Liver (tissue), 9 donors: ENCODE data around the gene LPAR1. TPM values are rescaled to one million over a fixed set of nuclear protein-coding genes. Genes with fewer than 3 reads are reported as not detected.

ENCODE experiments used
- DNase-seq: peaks from one replicate; pipeline ENCODE4 v3.0.0-alpha.2; 2017; ENCODE audit warnings: low spot score
- H3K27ac ChIP-seq, 2 donors: one replicate each; pipeline ENCODE4 v1.7.0; 2013; ENCODE audit warnings: inconsistent platforms in 2 of 2, low read length in 2 of 2, control low read depth in 1 of 2, low read depth in 1 of 2, mild to moderate bottlenecking in 1 of 2
- H3K27me3 ChIP-seq, 4 donors: one replicate each; pipeline versions ENCODE4 v1.6.1 to v1.7.0; 2013; ENCODE audit warnings: low read length in 3 of 4, inconsistent platforms in 1 of 4, mild to moderate bottlenecking in 1 of 4, moderate library complexity in 1 of 4; ENCODE audit not compliant: control insufficient read depth in 4 of 4, insufficient read depth in 4 of 4
- H3K36me3 ChIP-seq, 4 donors: one replicate each; pipeline versions ENCODE4 v1.6.1 to v1.7.0; 2013; ENCODE audit warnings: low read length in 3 of 4, mild to moderate bottlenecking in 3 of 4, low read depth in 1 of 4, moderate library complexity in 1 of 4; ENCODE audit not compliant: control insufficient read depth in 4 of 4, insufficient read depth in 3 of 4
- H3K4me1 ChIP-seq, 4 donors: one replicate each; pipeline versions ENCODE4 v1.6.1 to v1.7.0; 2013; ENCODE audit warnings: low read length in 3 of 4, mild to moderate bottlenecking in 3 of 4, moderate library complexity in 1 of 4; ENCODE audit not compliant: control insufficient read depth in 4 of 4, insufficient read depth in 4 of 4
- H3K4me3 ChIP-seq, 3 donors: one replicate each; pipeline versions ENCODE4 v1.6.1 to v1.7.0; 2013; ENCODE audit warnings: low read length in 3 of 3, control low read depth in 1 of 3, low read depth in 1 of 3, mild to moderate bottlenecking in 1 of 3
- H3K9ac ChIP-seq, 2 donors: one replicate each; pipeline ENCODE4 v1.7.0; 2013; ENCODE audit warnings: low read length in 2 of 2, mild to moderate bottlenecking in 2 of 2, moderate library complexity in 2 of 2, control low read depth in 1 of 2, low read depth in 1 of 2
- H3K9me3 ChIP-seq, 4 donors: one replicate each; pipeline versions ENCODE4 v1.6.1 to v1.7.0; 2013; ENCODE audit warnings: low read length in 3 of 4; ENCODE audit not compliant: control insufficient read depth in 4 of 4
- ATF3 ChIP-seq: IDR thresholded peaks from 2 replicates; pipeline ENCODE4 v1.6.1; 2016; ENCODE audit warnings: antibody characterized with exemption
- EGR1 ChIP-seq, 2 donors: IDR thresholded peaks; 2 replicates each; pipeline ENCODE4 v1.6.1; 2016 to 2018; ENCODE audit warnings: antibody characterized with exemption in 2 of 2, low read depth in 2 of 2
- FOXA1 ChIP-seq: IDR thresholded peaks from 2 replicates; pipeline ENCODE4 v1.6.1; 2016; ENCODE audit warnings: antibody characterized with exemption
- FOXA2 ChIP-seq: IDR thresholded peaks from 2 replicates; pipeline ENCODE4 v1.6.1; 2016; ENCODE audit warnings: antibody characterized with exemption
- GABPA ChIP-seq, 2 donors: IDR thresholded peaks in 1 of 2; conservative IDR thresholded peaks in 1 of 2; 2 replicates each; pipeline ENCODE4 v1.6.1; 2016; ENCODE audit warnings: antibody characterized with exemption in 2 of 2, mild to moderate bottlenecking in 1 of 2, moderate library complexity in 1 of 2
- HNF4A ChIP-seq, 2 donors: conservative IDR thresholded peaks; 2 replicates each; pipeline ENCODE4 v1.6.1; 2016; ENCODE audit warnings: antibody characterized with exemption in 2 of 2, mild to moderate bottlenecking in 2 of 2
- HNF4G ChIP-seq: IDR thresholded peaks from 2 replicates; pipeline ENCODE4 v1.6.1; 2016; ENCODE audit warnings: antibody characterized with exemption
- JUND ChIP-seq, 2 donors: IDR thresholded peaks; 2 replicates each; pipeline ENCODE4 v1.6.1; 2016; ENCODE audit warnings: antibody characterized with exemption in 2 of 2
- NR2F2 ChIP-seq: IDR thresholded peaks from 2 replicates; pipeline ENCODE4 v1.6.1; 2016; ENCODE audit warnings: antibody characterized with exemption
- RAD21 ChIP-seq, 2 donors: IDR thresholded peaks; 2 replicates each; pipeline ENCODE4 v1.6.1; 2016; ENCODE audit warnings: antibody characterized with exemption in 2 of 2, mild to moderate bottlenecking in 2 of 2
- RXRA ChIP-seq, 2 donors: IDR thresholded peaks; 2 replicates each; pipeline ENCODE4 v1.6.1; 2017 to 2018; ENCODE audit warnings: antibody characterized with exemption in 2 of 2, mild to moderate bottlenecking in 1 of 2
- SP1 ChIP-seq: IDR thresholded peaks from 2 replicates; pipeline ENCODE4 v1.6.1; 2018; ENCODE audit warnings: antibody characterized with exemption, mild to moderate bottlenecking
- TAF1 ChIP-seq: conservative IDR thresholded peaks from 2 replicates; pipeline ENCODE4 v1.6.1; 2016; ENCODE audit warnings: antibody characterized with exemption, mild to moderate bottlenecking
- YY1 ChIP-seq: IDR thresholded peaks from 2 replicates; pipeline ENCODE4 v1.6.1; 2016; ENCODE audit warnings: antibody characterized with exemption, mild to moderate bottlenecking
- WGBS: extraction: QIAGEN DNeasy Blood & Tissue Kit; methylation state at CpG from one replicate; pipeline ENCODE4 v1.1.7; 2013; 5-methylcytosine and 5-hydroxymethylcytosine counted together
- polyA plus RNA-seq, 2 donors: library from polyadenylated mRNA; stranded (reverse) in 1 of 2; unstranded in 1 of 2; fragments of 200-250 nt in 1 of 2; fragments of >200 nt in 1 of 2; fragmentation: Nextera tagmentation in 1 of 2; extraction: Ambion mirVana in 1 of 2; gene quantifications; one replicate each; pipeline versions ENCODE4 v1.2.1 to v1.2.3, GENCODE V29; 2013 to 2015
- total RNA-seq, 2 donors: library from RNA; depleted of rRNA; stranded (reverse); fragments of >200 nt; gene quantifications; one replicate each; pipeline ENCODE4 v1.2.3, GENCODE V29; 2014
- TF ChIP-seq, protein P1 (sequence below): fragments of 150-350 bp; IDR thresholded peaks from 2 replicates; pipeline ENCODE4 v1.5.1; 2017; ENCODE audit warnings: improper control_type of control experiment, low read depth, low read length; ENCODE audit not compliant: missing input control
- TF ChIP-seq, protein P2 (sequence below): IDR thresholded peaks from 2 replicates; pipeline ENCODE4 v1.6.1; 2016; ENCODE audit warnings: antibody characterized with exemption, mild to moderate bottlenecking
- TF ChIP-seq, protein P3 (sequence below): IDR thresholded peaks from 2 replicates; pipeline ENCODE4 v1.6.1; 2016; ENCODE audit warnings: antibody characterized with exemption
- TF ChIP-seq, protein P4 (sequence below): IDR thresholded peaks from 2 replicates; pipeline ENCODE4 v1.6.1; 2016; ENCODE audit warnings: antibody characterized with exemption
- donor health status: healthy.
- donor health status: healthy.
- donor health status: healthy.
- donor health status: healthy.
- donor health status: healthy.

The LPAR1 gene
- total and polyA plus RNA-seq, 4 donors = 0.51 to 3.6 (median 1.1) TPM

DNA sequence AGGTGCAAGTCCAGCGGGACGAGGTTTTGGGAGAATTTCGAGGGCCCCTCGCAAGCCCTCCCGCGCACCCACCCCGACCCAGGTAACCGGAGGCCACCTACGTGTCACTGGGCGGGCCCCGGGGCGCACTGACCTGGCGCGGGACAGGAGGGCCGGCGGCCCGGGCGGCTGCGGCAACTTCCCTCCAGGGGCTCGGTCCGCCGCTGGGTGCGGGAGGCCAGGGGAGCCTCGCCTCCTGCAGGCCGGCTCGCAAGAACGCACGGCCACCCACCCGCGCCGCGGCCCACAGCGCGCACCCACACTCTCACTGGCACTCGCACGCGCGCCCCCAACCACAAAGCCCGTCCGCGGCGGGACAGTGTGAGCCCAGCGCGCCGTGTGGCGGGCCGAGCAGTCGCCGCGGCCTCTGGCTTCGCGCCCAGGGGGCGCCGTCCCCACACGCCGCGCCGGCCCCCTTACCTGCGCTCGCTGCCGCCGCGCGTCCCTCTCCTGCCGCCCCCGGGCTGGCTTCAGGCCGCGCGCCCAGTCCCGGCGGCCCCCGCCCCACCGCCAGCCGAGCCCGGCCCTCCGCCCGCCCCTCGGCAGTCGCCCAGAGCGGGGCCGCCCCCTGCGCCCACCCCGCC, 451 bp downstream of the LPAR1 start:
- Histone ChIP-seq H3K9ac (no peak overlapping the region), H3K27ac (peak overlapping the region; percentile 31 to 38), H3K4me1 (peaks cover 11 to 28% (median 15%) of the 10 kb centered on the region in 4 donors), H3K36me3 (no peaks in the 10 kb centered on the region), H3K27me3 (peaks cover 0 to 17% (median 4%) of the 10 kb centered on the region in 4 donors), H3K9me3 (no peaks in the 10 kb centered on the region), H3K4me3 (peak overlapping the region in 2 of 3 donors; percentile 43 to 64)
- WGBS = 1% methylated on average over 83 of the region's 83 CpGs
- DNase-seq = peak; percentile 35
- no peak for TF ChIP-seq ATF3
- TF ChIP-seq, protein P1, sequence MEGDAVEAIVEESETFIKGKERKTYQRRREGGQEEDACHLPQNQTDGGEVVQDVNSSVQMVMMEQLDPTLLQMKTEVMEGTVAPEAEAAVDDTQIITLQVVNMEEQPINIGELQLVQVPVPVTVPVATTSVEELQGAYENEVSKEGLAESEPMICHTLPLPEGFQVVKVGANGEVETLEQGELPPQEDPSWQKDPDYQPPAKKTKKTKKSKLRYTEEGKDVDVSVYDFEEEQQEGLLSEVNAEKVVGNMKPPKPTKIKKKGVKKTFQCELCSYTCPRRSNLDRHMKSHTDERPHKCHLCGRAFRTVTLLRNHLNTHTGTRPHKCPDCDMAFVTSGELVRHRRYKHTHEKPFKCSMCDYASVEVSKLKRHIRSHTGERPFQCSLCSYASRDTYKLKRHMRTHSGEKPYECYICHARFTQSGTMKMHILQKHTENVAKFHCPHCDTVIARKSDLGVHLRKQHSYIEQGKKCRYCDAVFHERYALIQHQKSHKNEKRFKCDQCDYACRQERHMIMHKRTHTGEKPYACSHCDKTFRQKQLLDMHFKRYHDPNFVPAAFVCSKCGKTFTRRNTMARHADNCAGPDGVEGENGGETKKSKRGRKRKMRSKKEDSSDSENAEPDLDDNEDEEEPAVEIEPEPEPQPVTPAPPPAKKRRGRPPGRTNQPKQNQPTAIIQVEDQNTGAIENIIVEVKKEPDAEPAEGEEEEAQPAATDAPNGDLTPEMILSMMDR = no peak
- no peak for TF ChIP-seq EGR1 (IDR thresholded peaks at IDR 0.05; ENCODE audit: low read depth in 2 of 2)
- no peak for TF ChIP-seq FOXA2
- no peak for TF ChIP-seq TAF1
- no peak for TF ChIP-seq HNF4A (conservative IDR thresholded peaks at IDR 0.05)
- TF ChIP-seq, protein P2, sequence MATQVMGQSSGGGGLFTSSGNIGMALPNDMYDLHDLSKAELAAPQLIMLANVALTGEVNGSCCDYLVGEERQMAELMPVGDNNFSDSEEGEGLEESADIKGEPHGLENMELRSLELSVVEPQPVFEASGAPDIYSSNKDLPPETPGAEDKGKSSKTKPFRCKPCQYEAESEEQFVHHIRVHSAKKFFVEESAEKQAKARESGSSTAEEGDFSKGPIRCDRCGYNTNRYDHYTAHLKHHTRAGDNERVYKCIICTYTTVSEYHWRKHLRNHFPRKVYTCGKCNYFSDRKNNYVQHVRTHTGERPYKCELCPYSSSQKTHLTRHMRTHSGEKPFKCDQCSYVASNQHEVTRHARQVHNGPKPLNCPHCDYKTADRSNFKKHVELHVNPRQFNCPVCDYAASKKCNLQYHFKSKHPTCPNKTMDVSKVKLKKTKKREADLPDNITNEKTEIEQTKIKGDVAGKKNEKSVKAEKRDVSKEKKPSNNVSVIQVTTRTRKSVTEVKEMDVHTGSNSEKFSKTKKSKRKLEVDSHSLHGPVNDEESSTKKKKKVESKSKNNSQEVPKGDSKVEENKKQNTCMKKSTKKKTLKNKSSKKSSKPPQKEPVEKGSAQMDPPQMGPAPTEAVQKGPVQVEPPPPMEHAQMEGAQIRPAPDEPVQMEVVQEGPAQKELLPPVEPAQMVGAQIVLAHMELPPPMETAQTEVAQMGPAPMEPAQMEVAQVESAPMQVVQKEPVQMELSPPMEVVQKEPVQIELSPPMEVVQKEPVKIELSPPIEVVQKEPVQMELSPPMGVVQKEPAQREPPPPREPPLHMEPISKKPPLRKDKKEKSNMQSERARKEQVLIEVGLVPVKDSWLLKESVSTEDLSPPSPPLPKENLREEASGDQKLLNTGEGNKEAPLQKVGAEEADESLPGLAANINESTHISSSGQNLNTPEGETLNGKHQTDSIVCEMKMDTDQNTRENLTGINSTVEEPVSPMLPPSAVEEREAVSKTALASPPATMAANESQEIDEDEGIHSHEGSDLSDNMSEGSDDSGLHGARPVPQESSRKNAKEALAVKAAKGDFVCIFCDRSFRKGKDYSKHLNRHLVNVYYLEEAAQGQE = no peak
- TF ChIP-seq JUND (IDR thresholded peaks at IDR 0.05) = no peak
- no peak for TF ChIP-seq NR2F2
- no peak for TF ChIP-seq RAD21 (IDR thresholded peaks at IDR 0.05)
- TF ChIP-seq SP1 = no peak
- no peak for TF ChIP-seq YY1
- no peak for TF ChIP-seq RXRA (IDR thresholded peaks at IDR 0.05)
- TF ChIP-seq GABPA (IDR thresholded peaks at IDR 0.05 in 1 of 2, conservative IDR thresholded peaks at IDR 0.05 in 1 of 2) = no peak
- TF ChIP-seq, protein P3, sequence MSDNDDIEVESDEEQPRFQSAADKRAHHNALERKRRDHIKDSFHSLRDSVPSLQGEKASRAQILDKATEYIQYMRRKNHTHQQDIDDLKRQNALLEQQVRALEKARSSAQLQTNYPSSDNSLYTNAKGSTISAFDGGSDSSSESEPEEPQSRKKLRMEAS = no peak
- TF ChIP-seq, protein P4, sequence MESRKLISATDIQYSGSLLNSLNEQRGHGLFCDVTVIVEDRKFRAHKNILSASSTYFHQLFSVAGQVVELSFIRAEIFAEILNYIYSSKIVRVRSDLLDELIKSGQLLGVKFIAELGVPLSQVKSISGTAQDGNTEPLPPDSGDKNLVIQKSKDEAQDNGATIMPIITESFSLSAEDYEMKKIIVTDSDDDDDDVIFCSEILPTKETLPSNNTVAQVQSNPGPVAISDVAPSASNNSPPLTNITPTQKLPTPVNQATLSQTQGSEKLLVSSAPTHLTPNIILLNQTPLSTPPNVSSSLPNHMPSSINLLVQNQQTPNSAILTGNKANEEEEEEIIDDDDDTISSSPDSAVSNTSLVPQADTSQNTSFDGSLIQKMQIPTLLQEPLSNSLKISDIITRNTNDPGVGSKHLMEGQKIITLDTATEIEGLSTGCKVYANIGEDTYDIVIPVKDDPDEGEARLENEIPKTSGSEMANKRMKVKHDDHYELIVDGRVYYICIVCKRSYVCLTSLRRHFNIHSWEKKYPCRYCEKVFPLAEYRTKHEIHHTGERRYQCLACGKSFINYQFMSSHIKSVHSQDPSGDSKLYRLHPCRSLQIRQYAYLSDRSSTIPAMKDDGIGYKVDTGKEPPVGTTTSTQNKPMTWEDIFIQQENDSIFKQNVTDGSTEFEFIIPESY = no peak
- TF ChIP-seq HNF4G = no peak
- TF ChIP-seq FOXA1 = no peak
